ENCODE measurements around the gene APBA1.
"Not testable (repeated sequence)": the region's sequence is repeated elsewhere in the genome, so short reads cannot be mapped to it uniquely, and the experiment has no call there.

APBA1 gene

GRCh38 chr9:69602773-69603172 is 69.4 kb downstream of the APBA1 start:
- no peak for TF ChIP-seq CTCF (IDR thresholded peaks at IDR 0.05)

GRCh38 chr9:69601698-69602097 is 70.5 kb downstream of the APBA1 start:
- no peak for TF ChIP-seq CTCF (IDR thresholded peaks at IDR 0.05)
- no peaks in the 10 kb centered on the region for H3K9me3 ChIP-seq
- no peaks in the 10 kb centered on the region for H3K36me3 ChIP-seq
- H3K27me3 ChIP-seq, result no peaks in the 10 kb centered on the region
- H3K27ac ChIP-seq, result no peak overlapping the region
- no peaks in the 10 kb centered on the region for H3K4me1 ChIP-seq (ENCODE audit: control insufficient read depth in 1 of 2, insufficient read depth in 1 of 2, low read depth in 1 of 2, low read length in 1 of 2)
- H3K4me3 ChIP-seq (ENCODE audit: low read depth in 1 of 2, low read length in 1 of 2), result no peak overlapping the region

More at GRCh38 chr9:69602773-69603172, 69.4 kb downstream of the APBA1 start:
- H3K4me1 ChIP-seq (ENCODE audit: control insufficient read depth in 1 of 2, insufficient read depth in 1 of 2, low read depth in 1 of 2, low read length in 1 of 2), result no peaks in the 10 kb centered on the region
- no peak overlapping the region for H3K4me3 ChIP-seq (ENCODE audit: low read depth in 1 of 2, low read length in 1 of 2)
- no peaks in the 10 kb centered on the region for H3K9me3 ChIP-seq
- H3K36me3 ChIP-seq, result no peaks in the 10 kb centered on the region
- no peaks in the 10 kb centered on the region for H3K27me3 ChIP-seq
- H3K27ac ChIP-seq, result no peak overlapping the region

GRCh38 chr9:69600314-69601047 is 71.7 kb downstream of the APBA1 start:
- H3K36me3 ChIP-seq, result no peaks in the 10 kb centered on the region
- H3K9me3 ChIP-seq, result no peaks in the 10 kb centered on the region
- no peak overlapping the region for H3K27ac ChIP-seq
- no peaks in the 10 kb centered on the region for H3K4me1 ChIP-seq (ENCODE audit: control insufficient read depth in 1 of 2, insufficient read depth in 1 of 2, low read depth in 1 of 2, low read length in 1 of 2)
- H3K4me3 ChIP-seq (ENCODE audit: low read depth in 1 of 2, low read length in 1 of 2), result no peak overlapping the region
- TF ChIP-seq CTCF (IDR thresholded peaks at IDR 0.05), result no peak
- no peaks in the 10 kb centered on the region for H3K27me3 ChIP-seq

GRCh38 chr9:69599232-69599971 is 72.8 kb downstream of the APBA1 start:
- no peak for TF ChIP-seq CTCF (IDR thresholded peaks at IDR 0.05)
- H3K27me3 ChIP-seq, result no peaks in the 10 kb centered on the region
- no peaks in the 10 kb centered on the region for H3K4me1 ChIP-seq (ENCODE audit: control insufficient read depth in 1 of 2, insufficient read depth in 1 of 2, low read depth in 1 of 2, low read length in 1 of 2)
- H3K27ac ChIP-seq, result no peak overlapping the region
- no peaks in the 10 kb centered on the region for H3K36me3 ChIP-seq
- H3K9me3 ChIP-seq, result no peaks in the 10 kb centered on the region
- H3K4me3 ChIP-seq (ENCODE audit: low read depth in 1 of 2, low read length in 1 of 2), result no peak overlapping the region

- H3K27me3 ChIP-seq; H3K9me3 ChIP-seq; H3K4me3 ChIP-seq (ENCODE audit: low read depth in 1 of 2, low read length in 1 of 2); H3K36me3 ChIP-seq; H3K4me1 ChIP-seq (ENCODE audit: control insufficient read depth in 1 of 2, insufficient read depth in 1 of 2, low read depth in 1 of 2, low read length in 1 of 2); H3K27ac ChIP-seq: not testable (repeated sequence)
Observed at GRCh38 chr9:69596906-69597305, 75.3 kb downstream of the APBA1 start.

- Histone ChIP-seq H3K4me1 (ENCODE audit: control insufficient read depth in 1 of 2, insufficient read depth in 1 of 2, low read depth in 1 of 2, low read length in 1 of 2) (no peaks in the 10 kb centered on the region), H3K36me3 (no peaks in the 10 kb centered on the region), H3K9me3 (no peaks in the 10 kb centered on the region), H3K27ac (no peak overlapping the region), H3K27me3 (no peaks in the 10 kb centered on the region), H3K4me3 (ENCODE audit: low read depth in 1 of 2, low read length in 1 of 2) (no peak overlapping the region)
- no peak for TF ChIP-seq CTCF (IDR thresholded peaks at IDR 0.05)
Observed at GRCh38 chr9:69594180-69594579, 78.0 kb downstream of the APBA1 start.
